HG02852 (cell line): ENCODE results near the gene RCBTB2.
A peak's percentile ranks its signal among the peaks of the same experiment; 100 is the strongest.

Experiments used
- ATAC-seq: cut with Tn5 transposase; IDR thresholded peaks from one replicate; pipeline ENCODE4 v1.9.1; 2021; ENCODE audit warnings: mild to moderate bottlenecking, moderate library complexity; ENCODE audit not compliant: unreplicated experiment

The RCBTB2 gene

DNA sequence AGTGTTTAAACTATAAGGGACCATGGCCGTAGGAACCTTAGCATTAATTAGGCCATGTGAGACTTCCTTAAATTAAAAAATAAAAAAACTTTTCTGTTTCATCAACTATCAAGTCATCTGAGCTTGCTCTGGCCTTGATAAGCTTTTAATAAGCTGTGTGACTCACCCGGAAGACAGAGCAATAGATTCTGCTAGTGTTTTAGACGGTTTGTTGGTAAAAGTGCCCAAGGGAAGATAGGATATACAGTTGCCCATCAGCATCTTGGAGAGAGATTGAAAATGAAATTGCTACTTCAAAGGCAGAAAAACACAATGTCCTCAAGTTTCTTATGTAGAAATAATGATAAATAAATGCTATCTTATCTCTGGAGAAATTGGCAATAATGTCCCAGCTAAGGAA is 31.2 kb upstream of the RCBTB2 start:
- ATAC-seq: no peak

DNA sequence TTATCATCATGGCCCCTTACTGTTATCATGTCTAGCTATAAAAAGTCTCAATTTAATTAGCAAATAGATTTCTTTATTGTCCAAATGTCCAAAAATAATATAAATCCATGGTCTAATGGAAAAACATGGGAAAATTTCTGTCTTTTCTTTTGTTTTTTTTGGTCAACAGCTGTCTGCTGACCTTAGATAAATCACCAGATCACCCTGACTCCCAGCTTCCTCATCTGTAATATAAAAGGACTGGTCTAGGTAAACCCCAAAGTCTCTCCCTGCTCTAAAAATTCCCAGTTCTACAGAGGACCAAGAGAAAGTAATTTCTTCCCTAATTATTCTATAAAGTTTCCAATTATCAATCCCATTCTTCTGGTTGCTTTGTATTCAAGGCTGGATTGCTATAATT is 30.7 kb upstream of the RCBTB2 start:
- no peak for ATAC-seq

DNA sequence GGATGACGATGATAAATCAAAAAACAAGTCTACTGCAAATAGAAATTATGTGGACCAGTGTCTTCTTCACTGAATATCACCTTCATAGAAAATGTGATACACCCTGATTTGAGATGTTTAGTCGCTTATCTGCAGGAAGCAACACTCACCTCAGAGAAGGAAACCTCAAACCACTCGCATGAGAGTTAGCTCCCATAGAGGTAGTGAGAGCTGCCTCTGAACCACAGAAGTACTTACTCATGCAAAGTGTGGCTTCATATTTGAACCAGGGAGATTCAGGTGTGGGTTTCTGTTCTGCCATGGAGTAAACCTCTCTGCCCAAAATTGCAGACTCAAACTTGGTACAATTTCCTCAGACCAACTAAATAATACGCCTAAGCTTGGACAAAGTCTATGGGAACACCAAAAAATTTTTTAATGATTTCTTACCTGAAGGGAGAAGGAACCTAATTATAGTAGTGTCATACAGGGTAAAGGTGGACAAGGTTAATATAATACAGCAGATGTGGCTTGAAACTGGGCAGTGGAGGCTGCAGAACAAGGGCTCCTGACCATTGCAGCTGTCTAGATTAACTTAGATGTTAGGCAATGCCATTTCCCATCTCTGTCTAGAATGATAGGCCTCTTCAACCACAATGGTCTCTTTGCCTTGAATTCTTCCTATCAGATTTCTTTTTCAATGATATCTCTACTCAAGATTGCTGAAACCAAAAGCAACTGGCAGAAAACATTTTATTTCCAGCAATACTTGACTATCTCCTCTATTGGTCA is 29.6 kb upstream of the RCBTB2 start:
- ATAC-seq: peak; percentile 98

DNA sequence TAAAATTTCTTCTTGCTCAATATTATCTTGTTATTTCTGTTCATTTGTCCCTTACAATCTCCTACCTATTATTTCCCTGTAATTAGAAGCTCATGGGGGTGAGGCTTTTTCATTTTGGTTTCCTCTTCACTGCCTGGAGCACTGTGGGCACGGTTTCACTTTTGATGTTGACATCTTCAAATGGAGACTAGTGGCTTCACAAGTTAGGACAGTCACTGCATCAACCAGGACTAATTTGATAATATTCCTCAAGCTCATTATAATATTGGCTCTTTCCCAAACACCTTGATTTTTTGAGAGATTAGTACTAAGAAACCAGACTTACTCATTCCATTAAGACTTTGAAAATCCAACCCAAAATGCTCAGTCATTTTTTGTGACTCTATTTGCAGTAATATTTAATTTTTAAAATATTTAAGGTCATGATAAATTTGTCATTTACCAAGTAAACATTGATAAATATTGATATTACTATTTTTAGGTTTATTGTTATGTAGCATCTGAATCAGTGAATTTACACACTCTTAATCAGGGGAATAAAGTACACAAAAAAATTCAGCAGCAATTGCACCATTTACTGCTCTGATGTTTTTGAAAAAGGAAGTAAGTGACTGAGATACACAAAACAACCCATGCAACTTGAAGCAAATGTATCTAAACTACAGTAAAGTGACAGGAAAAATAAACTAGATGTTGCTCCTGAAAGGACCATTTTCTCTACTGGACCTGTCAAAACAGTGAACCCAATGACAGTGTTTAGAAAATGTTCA is 28.8 kb upstream of the RCBTB2 start:
- ATAC-seq: no peak

DNA sequence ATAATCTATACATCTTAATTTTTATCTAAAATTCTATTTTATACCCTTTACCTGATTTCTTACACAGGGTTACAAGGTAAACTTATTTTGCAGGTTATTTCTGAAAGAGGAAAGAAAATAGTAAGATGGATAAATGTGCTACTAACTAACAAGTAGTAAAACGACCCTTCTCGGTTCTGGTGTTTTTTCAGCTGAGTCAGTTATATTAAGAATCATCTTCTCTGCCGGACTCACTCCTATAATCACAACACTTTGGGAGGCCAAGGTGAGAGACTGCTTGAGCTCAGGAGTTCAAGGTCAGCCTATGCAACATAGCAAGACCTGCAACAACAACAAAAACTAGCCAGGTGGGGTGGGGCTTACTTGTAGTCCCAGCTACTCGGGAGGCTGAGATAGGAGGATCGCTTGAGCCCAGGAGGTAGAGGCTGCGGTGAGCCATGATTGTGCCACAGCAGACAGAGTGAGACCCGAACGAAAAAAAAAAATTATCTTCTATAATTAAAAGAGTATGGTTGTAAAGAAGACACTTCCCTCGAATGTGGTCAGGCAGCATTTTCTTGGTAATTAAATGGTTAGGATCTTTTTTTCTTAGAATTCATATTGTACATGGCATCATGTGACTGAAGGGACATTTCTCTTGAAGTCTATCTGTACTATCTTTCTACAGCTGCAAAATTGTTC is 27.9 kb upstream of the RCBTB2 start:
- ATAC-seq: no peak

DNA sequence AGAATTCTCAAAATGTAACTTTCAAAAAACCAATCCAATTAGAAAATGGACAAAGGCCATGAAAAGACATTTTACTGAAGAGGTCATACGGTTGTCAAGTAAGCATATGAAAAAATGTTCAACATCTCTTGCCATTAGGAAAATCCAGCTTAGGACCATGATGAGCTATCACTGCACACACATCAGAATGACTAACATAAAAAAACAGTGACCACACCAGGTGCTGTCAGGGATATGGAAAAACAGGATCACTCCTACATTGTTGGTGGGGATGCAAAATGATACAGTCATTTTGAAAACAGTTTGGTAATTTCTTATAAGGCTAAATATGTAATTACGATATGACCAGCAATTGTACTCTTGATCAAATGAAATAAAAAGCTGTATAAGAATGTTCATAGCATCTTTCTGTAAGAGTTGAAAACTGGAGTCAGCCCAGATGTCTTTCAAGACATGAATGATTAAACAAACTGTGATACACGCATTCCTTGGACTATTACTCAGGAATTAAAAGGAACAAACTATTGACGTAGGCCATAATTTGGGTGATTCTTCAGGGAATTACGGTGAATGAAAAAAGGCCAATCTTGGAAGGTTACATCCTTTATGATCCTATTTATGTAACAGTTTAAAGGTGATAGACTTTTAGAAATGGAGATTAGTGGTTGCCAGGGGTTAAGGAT is 26.9 kb upstream of the RCBTB2 start:
- no peak for ATAC-seq

DNA sequence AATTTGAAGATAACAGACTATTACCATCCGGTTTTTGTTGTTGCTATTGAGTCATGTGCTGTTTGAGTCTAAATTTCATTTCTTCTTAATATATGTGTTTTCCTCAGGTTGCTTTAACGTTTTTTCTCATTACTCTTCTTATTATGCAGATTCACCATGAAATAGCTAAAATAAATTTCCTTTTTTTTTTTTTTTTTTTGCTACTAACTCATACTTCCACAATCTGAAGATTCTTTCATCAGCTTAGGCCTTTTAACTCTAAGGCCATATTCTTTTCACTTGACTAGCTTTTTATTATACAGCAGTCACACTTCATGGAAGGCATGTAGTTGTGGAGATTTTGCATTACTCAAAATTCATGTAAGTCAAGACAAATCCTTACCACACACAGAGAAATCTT is 23.9 kb upstream of the RCBTB2 start:
- ATAC-seq: no peak

DNA sequence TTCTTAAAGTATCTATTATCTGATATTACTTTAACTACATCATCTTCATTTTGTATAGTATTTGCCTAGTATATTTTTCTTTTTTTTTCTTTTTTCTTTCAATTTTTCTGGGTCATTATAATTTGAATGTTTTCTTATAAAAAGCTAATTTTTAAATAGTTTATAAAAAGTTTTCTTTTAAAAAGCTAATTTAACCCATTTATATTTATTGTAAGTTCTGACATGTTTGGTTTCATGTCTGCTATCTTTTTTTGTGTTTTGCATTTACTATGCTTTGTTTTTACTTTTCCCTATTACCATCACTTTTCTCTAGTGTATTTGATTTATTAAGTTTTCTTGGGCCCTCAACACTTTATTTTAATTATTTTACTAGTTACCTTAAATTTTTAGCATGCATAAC is 22.6 kb upstream of the RCBTB2 start:
- ATAC-seq: no peak

DNA sequence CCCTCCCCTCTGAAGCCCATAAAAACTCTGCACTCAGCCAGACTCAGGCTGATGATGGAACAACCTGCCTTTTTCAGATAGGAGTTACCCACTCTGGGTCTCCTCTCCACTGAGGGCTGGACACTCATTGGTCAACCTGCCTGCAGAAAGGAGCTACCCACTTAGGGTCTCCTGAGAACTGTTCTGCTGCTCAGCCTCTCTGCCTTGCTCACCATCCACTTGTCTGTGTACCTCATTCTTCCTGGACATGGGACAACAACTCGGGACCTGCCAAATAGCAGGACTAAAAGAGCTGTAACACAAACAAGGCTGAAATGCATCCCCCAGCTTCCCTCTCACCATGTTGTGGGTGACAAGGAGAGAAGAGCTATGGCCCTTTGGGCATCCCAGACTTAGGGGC is 18.4 kb upstream of the RCBTB2 start:
- ATAC-seq: no peak

DNA sequence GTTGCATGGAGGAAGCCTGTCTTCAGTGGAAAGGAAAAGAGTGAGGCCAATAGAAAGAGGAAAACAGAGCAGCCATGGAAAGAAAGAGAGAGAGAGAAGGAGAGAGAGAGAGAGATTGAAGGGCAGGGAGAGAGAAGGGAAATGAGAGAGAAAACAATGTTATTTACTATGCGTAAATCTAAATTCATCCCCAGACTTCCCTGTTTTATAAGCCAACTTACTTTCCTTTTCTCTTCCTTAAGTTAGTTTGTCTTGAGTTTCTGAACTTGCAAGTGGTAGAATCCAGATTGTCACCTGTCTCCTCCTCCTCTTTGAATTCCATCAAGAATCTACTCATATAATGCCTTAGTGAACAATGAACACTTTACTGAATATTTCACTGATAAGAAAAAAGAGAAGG is 16.8 kb upstream of the RCBTB2 start:
- ATAC-seq: no peak

DNA sequence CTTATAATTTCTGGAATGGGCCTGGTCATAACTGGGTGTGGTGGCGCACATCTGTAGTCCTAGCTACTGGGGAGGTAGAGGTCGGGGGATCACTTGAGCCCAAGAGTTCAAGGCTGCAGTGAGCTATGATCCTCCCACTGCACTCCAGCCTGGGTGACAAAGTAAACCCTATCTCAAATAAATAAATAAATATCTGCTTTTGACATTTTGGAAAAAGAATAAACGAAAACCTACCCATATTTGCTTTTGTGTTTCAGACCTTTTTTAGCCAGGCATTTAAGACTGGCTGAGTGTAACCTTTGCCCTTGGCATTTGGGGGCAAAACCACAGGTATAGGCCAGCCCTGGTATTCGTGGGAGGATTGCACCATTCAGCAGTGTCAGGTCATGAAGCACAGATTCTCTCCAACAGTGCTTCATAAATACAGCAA is 14.8 kb upstream of the RCBTB2 start:
- no peak for ATAC-seq

DNA sequence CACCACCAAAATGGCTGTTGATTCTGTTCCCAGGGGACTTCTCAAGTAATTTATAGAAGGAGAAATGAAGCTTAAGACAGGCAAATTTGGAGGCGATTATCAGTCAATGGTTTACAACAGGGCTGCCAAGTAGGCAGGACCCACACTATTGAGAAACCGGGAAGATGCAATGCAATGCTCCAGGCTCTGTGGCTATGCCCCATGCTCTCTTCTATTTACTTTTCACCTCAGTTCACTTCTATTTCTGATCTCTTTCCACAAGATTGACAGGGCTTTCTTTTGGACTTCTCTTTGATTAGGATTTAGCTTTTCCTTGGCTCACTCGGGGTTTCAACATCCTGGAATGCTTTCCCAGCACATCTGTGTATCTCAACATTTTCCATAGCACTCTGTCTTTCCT is 12.7 kb upstream of the RCBTB2 start:
- ATAC-seq: no peak

DNA sequence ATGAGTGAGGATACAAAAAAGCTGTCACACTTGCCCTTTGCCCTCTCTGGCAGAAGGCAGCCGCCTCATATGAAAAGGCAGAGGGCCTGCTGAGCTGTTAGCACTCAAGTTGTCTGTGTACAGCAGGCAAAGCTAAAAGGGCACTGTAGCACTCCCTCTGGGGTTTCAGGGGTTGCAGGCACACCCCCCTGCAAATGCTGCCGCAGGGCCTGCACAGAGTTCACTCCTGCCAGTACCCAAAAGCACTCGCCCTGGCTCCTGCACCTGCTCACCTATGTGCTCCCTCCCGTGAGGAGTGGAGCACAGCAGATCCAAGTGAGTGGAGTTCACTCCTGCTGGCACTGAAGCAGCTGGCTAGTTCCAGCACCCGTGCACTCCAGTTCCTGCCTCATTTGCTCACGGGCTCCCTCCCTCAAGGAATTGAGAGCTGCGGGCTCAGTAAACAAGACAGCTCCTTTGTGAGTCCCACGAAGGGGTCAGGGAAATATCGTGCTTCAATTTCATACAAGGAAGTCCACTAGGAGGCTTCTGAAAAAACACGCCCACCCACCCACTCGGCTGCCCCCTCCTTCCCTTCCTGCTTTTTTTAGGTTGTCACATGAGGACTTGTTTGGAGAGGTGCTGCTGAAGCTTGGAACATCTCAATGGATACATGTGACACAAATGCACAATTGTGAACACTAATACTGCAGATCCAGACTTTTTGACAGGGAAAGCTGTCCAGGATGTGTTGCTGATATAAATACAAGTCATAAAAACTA is 9.9 kb upstream of the RCBTB2 start:
- ATAC-seq: no peak

DNA sequence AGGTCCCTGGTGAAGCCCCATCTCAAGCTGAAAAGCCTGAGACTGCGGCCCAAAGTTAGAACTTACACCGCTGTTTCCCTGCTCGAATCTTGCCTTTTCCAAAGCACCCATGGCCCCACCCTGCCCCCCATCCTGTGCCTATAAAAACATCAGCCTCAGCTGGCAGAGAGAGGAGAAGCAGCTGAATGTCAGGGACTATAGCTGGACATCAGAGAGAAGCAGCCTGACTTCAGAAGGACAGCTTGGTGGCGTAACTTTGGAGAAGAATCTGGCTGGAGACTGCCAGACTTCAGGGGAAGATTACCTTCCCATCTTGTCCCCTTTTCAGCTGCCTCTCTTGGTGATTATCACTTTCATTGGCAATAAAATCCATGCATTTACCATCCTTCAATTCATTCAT is 9.3 kb upstream of the RCBTB2 start:
- ATAC-seq: no peak

DNA sequence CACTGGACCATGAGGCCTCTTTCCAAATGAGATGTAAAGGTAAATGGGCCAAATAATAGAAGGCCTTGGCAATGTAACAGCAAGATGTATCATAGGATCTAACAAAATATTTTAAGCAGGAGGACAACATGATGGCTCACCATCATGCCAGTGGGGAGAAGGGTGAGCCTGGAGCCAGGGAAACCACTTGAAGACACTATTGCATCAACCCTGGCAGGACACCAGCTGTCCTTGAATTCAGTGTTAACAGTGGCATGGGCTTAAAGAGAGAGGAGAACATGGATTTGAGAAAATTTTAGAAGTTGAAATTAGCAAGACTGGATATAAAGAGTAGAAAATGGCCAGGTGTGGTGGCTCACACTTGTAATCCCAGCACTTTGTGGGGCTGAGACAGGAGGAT is 6.7 kb upstream of the RCBTB2 start:
- no peak for ATAC-seq

DNA sequence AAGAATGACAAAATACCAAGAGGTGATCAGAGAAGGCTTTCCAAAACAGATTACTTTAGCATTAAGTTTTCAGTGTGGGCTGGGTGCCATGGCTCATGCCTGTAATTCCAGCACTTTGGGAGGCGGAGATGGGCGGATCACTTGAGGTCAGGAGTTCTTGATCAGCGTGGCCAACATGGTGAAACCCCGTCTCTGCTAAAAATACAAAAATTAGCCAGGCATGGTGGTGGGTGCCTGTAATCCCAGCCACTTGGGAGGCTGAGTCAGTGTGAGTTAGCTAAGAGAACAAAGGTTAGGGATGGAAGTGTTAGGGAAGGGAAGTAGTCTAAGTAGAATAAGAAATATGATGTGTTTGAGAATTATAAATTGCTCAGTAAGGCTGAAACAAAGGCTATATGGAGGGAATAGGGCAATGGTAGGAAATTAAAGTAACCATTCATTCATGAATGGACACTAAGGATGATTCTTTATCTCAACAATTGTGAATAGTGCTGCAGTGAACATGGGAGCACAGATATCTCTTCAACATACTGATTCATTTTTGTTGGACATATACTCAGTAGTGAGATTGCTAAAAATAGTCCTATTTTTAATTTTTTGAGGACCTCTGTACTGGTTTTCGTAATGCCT is 3.9 kb upstream of the RCBTB2 start:
- ATAC-seq: no peak

DNA sequence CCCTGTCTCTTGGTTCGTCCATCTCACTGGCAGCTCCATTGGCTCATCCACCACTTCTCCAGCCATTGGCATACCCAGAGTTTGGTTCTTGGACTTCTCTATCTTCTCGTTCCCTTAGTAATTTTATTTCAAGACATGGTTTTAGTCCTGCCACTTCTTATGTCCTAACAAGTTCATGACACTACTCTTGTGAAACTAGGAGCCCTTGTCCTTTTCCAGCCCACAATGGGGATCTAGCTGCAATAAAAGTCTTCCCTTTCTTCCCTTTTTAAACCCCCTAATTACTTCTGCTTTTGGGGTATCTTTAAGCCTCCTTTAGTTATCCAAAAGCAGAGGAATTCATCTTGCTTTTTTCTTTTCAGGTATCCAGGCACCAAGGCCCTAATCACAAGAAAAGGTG is 2.9 kb upstream of the RCBTB2 start:
- ATAC-seq: no peak

DNA sequence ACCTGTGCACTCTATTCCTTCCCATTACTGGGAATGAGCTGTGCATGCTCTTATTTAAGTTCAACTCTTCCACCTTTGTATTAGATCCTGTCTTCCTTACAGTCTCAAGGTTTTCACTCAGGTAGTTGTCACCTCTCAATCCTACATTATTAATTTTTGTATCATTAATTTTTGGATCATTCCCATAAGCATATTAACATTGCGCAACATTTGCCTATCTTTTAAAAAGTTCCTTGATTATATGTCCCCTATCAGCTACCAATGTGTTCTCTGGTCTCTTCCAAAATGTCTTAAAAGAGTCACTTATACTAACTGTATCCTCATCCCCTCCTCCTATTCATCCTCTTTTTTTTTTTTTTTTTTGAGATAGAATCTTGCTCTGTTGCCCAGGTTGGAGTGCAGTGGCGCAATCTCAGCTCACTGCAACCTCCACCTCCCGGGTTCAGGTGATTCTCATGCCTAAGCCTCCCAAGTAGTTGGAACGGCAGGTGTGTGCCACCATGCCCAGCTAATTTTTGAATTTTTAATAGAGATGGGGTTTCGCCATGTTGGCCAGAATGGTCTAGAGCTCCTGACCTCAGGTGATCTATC is 2.1 kb upstream of the RCBTB2 start:
- ATAC-seq: no peak

DNA sequence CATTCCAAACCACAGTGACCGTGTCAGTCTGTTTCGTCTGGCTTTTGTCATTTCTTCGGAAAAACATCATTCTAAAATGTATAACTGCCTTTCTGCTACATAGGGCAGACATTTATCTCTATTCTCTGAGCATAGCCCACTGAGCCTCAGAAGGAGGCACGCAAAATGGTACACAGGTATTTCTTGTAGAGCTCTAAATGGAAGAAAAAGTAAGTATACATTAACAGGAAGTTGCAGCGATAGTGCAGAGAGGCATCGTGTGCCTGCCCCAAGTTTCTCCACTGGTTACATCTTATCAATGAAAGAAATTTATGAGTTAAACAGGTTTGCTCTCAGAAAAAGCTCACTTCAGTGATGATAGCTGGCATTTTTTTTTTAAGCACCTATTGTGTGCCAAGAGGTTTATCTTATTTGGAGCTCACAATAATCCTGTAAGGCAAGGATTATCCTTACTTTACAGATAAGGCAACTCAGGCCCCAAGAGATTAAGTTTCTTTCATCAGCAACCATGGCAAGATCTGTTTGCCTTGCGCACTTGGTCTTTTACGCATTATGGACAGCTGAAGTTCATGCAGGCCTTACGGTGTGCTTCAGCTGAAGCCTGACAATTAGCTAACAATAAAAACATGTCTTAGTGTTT is 1.2 kb upstream of the RCBTB2 start:
- ATAC-seq: no peak

DNA sequence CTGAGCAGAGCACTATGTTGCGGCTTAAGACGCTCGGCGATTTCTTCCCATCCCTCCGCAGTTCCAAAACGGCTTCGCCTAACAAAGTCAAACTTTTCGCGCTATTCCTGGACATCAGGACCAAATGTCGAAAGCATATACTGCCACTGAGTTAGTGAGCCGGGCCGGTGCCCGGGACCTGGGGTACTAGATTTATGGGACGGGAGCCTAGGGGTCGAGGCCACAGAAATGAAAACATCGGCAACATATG is 699 bp downstream of the RCBTB2 start:
- peak; percentile 10 for ATAC-seq
